H1 (cell line): Measurements from ENCODE around the gene FOXRED1. TPM values are rescaled to one million over a fixed set of nuclear protein-coding genes. Genes with fewer than 3 reads are reported as not detected.
"Not testable (repeated sequence)": the region's sequence is repeated elsewhere in the genome, so short reads cannot be mapped to it uniquely, and the experiment has no call there.

Experiments used
- CTCF ChIA-PET: fragments of 300-600 bp; sonication (Branson Sonifier 250); formaldehyde crosslinking; loops from one replicate; lab custom pipeline; 2021; ENCODE audit not compliant: partially characterized antibody; lab: Charles Lee
- POLR2A ChIA-PET: fragments of 300-600 bp; sonication (Branson Sonifier 250); formaldehyde crosslinking; loops from one replicate; lab custom pipeline; 2021; ENCODE audit warnings: inconsistent platforms; ENCODE audit not compliant: partially characterized antibody; lab: Charles Lee
- DNase-seq, 2 experiments: peaks; one replicate each; pipeline versions ENCODE4 v3.0.0 to v3.0.0-alpha.2; 2010 to 2022; ENCODE audit warnings: low spot score in 2 of 2, low read depth in 1 of 2, mixed read lengths in 1 of 2
- FAIRE-seq: peaks from 2 replicates; lab custom pipeline; 2011; peaks lifted over from hg19 to GRCh38; lab: Jason Lieb, UNC
- H2AFZ ChIP-seq: 2 replicates; pipeline ENCODE4 v1.8.1; 2012; ENCODE audit warnings: low read length, inconsistent platforms
- H2AK5ac ChIP-seq: 2 replicates; pipeline ENCODE4 v1.6.1; 2013; ENCODE audit warnings: low read depth, low read length
- H2BK120ac ChIP-seq: replicated peaks from 2 replicates; pipeline ENCODE3; 2013; ENCODE audit warnings: low read depth, low read length, inconsistent platforms
- H2BK12ac ChIP-seq: 2 replicates; pipeline ENCODE4 v1.6.1; 2013; ENCODE audit warnings: low read depth, low read length
- H2BK15ac ChIP-seq: 2 replicates; pipeline ENCODE4 v1.6.1; 2013; ENCODE audit warnings: low read length
- H2BK20ac ChIP-seq: 2 replicates; pipeline ENCODE4 v1.6.1; 2013; ENCODE audit warnings: low read length
- H2BK5ac ChIP-seq: 2 replicates; pipeline ENCODE4 v1.6.1; 2013; ENCODE audit warnings: low read depth, low read length
- H3K14ac ChIP-seq: 2 replicates; pipeline ENCODE4 v1.6.1; 2013; ENCODE audit warnings: inconsistent platforms; ENCODE audit not compliant: insufficient read length
- H3K18ac ChIP-seq: 2 replicates; pipeline ENCODE4 v1.6.1; 2013; ENCODE audit warnings: low read length; ENCODE audit errors: extremely low read depth
- H3K23ac ChIP-seq: 2 replicates; pipeline ENCODE4 v1.6.1; 2013; ENCODE audit warnings: inconsistent platforms; ENCODE audit not compliant: insufficient read length
- H3K23me2 ChIP-seq: 2 replicates; pipeline ENCODE4 v1.6.1; 2013; ENCODE audit warnings: low read depth, low read length
- H3K27ac ChIP-seq: 2 replicates; pipeline ENCODE4 v1.6.1; 2011; ENCODE audit warnings: low read depth, low read length, inconsistent platforms
- H3K27me3 ChIP-seq, 4 experiments: replicated peaks in 1 of 4; 1 replicate in 1 of 4; 2 replicates in 3 of 4; pipeline versions ENCODE4 v1.6.1 to v1.8.1; 2011 to 2013; ENCODE audit warnings: low read length in 3 of 4, mild to moderate bottlenecking in 3 of 4, inconsistent platforms in 2 of 4, mixed read lengths in 2 of 4, moderate library complexity in 1 of 4; ENCODE audit not compliant: control insufficient read depth in 3 of 4, insufficient read depth in 3 of 4; ENCODE audit errors: extremely low read depth in 1 of 4
- H3K36me3 ChIP-seq, 4 experiments: 2 replicates each; pipeline versions ENCODE4 v1.6.1 to v1.8.1; 2011 to 2013; ENCODE audit warnings: mild to moderate bottlenecking in 4 of 4, low read length in 3 of 4, moderate library complexity in 2 of 4, control low read depth in 1 of 4, inconsistent platforms in 1 of 4; ENCODE audit not compliant: insufficient read depth in 4 of 4, control insufficient read depth in 2 of 4
- H3K4ac ChIP-seq: replicated peaks from 2 replicates; pipeline ENCODE3; 2013; ENCODE audit warnings: low read length, low read depth, mixed read lengths, inconsistent platforms; ENCODE audit not compliant: insufficient read length
- H3K4me1 ChIP-seq, 4 experiments: replicated peaks in 1 of 4; 1 replicate in 1 of 4; 2 replicates in 3 of 4; pipeline versions ENCODE4 v1.6.1 to v1.8.1; 2011 to 2013; ENCODE audit warnings: low read length in 3 of 4, inconsistent platforms in 2 of 4, mixed read lengths in 1 of 4; ENCODE audit not compliant: insufficient read depth in 4 of 4, control insufficient read depth in 3 of 4
- H3K4me2 ChIP-seq, 2 experiments: 2 replicates each; pipeline versions ENCODE4 v1.6.1 to v1.8.1; 2011 to 2013; ENCODE audit warnings: low read depth in 2 of 2, low read length in 2 of 2, control low read depth in 1 of 2, inconsistent platforms in 1 of 2, mild to moderate bottlenecking in 1 of 2; ENCODE audit not compliant: insufficient read depth in 1 of 2
- H3K4me3 ChIP-seq, 4 experiments: fragments of 200-600, 300-600 bp in 1 of 4; sonication (generic), shearing (Covaris generic), sonication (Bioruptor Twin) in 1 of 4; 2 replicates each; pipeline versions ENCODE4 v1.5.1 to v1.8.1; 2011 to 2016; ENCODE audit warnings: low read length in 4 of 4, low read depth in 3 of 4, control low read depth in 2 of 4, inconsistent platforms in 2 of 4, mild to moderate bottlenecking in 2 of 4, mixed read lengths in 1 of 4, moderate library complexity in 1 of 4; ENCODE audit not compliant: insufficient read depth in 2 of 4; ENCODE audit errors: extremely low read depth in 1 of 4
- H3K56ac ChIP-seq: replicated peaks from 2 replicates; pipeline ENCODE3; 2013; ENCODE audit warnings: low read depth, mild to moderate bottlenecking, mixed read lengths, low read length, inconsistent platforms; ENCODE audit not compliant: insufficient read length
- H3K79me1 ChIP-seq: 2 replicates; pipeline ENCODE4 v1.6.1; 2013; ENCODE audit warnings: low read depth, low read length, control low read depth
- H3K79me2 ChIP-seq, 2 experiments: 2 replicates each; pipeline versions ENCODE4 v1.6.1 to v1.8.1; 2012 to 2013; ENCODE audit warnings: low read length in 2 of 2, mild to moderate bottlenecking in 2 of 2, inconsistent platforms in 1 of 2; ENCODE audit not compliant: insufficient read depth in 2 of 2, control insufficient read depth in 1 of 2
- H3K9ac ChIP-seq, 4 experiments: replicated peaks in 1 of 4; 1 replicate in 1 of 4; 2 replicates in 3 of 4; pipeline versions ENCODE4 v1.6.1 to v1.8.1; 2011 to 2013; ENCODE audit warnings: low read depth in 3 of 4, low read length in 3 of 4, control low read depth in 2 of 4, mild to moderate bottlenecking in 2 of 4, moderate library complexity in 2 of 4, inconsistent platforms in 1 of 4; ENCODE audit errors: extremely low read depth in 1 of 4
- H3K9me3 ChIP-seq, 2 experiments: 2 replicates each; pipeline versions ENCODE4 v1.6.1 to v1.8.1; 2012 to 2013; ENCODE audit warnings: mild to moderate bottlenecking in 2 of 2, moderate library complexity in 2 of 2, control low read depth in 1 of 2, inconsistent platforms in 1 of 2, low read depth in 1 of 2, low read length in 1 of 2, mixed read lengths in 1 of 2; ENCODE audit not compliant: insufficient read depth in 2 of 2
- H4K20me1 ChIP-seq, 2 experiments: replicated peaks in 1 of 2; 2 replicates each; pipeline versions ENCODE3 to v1.8.1; 2011 to 2013; ENCODE audit warnings: inconsistent platforms in 2 of 2, low read length in 2 of 2, mild to moderate bottlenecking in 1 of 2; ENCODE audit not compliant: insufficient read depth in 2 of 2, control insufficient read depth in 1 of 2
- H4K5ac ChIP-seq: 2 replicates; pipeline ENCODE4 v1.6.1; 2013; ENCODE audit warnings: low read length, low read depth, mixed read lengths, inconsistent platforms; ENCODE audit not compliant: insufficient read length
- H4K8ac ChIP-seq: 2 replicates; pipeline ENCODE4 v1.8.0; 2013; ENCODE audit warnings: mild to moderate bottlenecking, moderate library complexity, low read length, inconsistent platforms; ENCODE audit not compliant: insufficient read depth; ENCODE audit errors: extremely low read depth
- H4K91ac ChIP-seq: replicated peaks from 2 replicates; pipeline ENCODE3; 2013; ENCODE audit warnings: low read length, mixed read lengths, inconsistent platforms; ENCODE audit not compliant: insufficient read length
- HDAC2 ChIP-seq, 2 experiments: fragments of 300-600 bp in 1 of 2; sonication (generic) in 1 of 2; IDR thresholded peaks; 2 replicates each; pipeline ENCODE4 v1.6.1; 2011 to 2012; ENCODE audit warnings: low read depth in 2 of 2, low read length in 2 of 2, mild to moderate bottlenecking in 2 of 2, moderate library complexity in 2 of 2, borderline replicate concordance in 1 of 2, inconsistent platforms in 1 of 2
- WGBS, 2 experiments: shearing (Covaris generic) in 1 of 2; methylation state at CpG; one replicate each; pipeline versions ENCODE4 v1.1.6 to v1.1.7; 2013 to 2015; ENCODE audit warnings: low lambda C conversion rate in 2 of 2, mixed read lengths in 2 of 2, inconsistent platforms in 1 of 2, low coverage in 1 of 2, missing lambda C conversion rate in 1 of 2; ENCODE audit not compliant: insufficient replicate concordance in 2 of 2, insufficient coverage in 1 of 2, insufficient read length in 1 of 2; ENCODE audit errors: extremely low coverage in 1 of 2, missing lambda C conversion rate in 1 of 2; 5-methylcytosine and 5-hydroxymethylcytosine counted together
- polyA plus RNA-seq, 7 experiments: library from polyadenylated mRNA; depleted of rRNA in 3 of 7; stranded (reverse) in 5 of 7; unstranded in 2 of 7; fragments of >200 nt in 5 of 7; fragments of 200-250 nt in 2 of 7; gene quantifications; 1 replicate in 5 of 7; 2 replicates in 1 of 7; 4 replicates in 1 of 7; pipeline versions ENCODE4 v1.2.1 to v1.2.3, GENCODE V29; 2011 to 2013; ENCODE audit warnings: missing spikeins in 2 of 7, mixed read lengths in 2 of 7
- total RNA-seq: library from RNA; stranded (reverse); fragmentation: NEBNext Ultra II Directional; extraction: Animal tissue kit (Norgen Biotek cat#: 25700); gene quantifications from 2 replicates; pipeline ENCODE4 v1.2.1, GENCODE V29; 2021

Gene FOXRED1
- total and polyA plus RNA-seq, 2 of the 8 experiments (the other 6 are each of a cell fraction or from before 2014, with no cell fraction given): 48.8 to 99.4 TPM

- no peak for TF ChIP-seq HDAC2 (IDR thresholded peaks at IDR 0.05; ENCODE audit: borderline replicate concordance in 1 of 2, low read depth in 2 of 2, low read length in 2 of 2)
These were observed 39.3 kb downstream of the FOXRED1 start (continued) for GRCh38 chr11:126308271-126308671.

- not testable (repeated sequence) for DNase-seq
- CTCF ChIA-PET: interaction anchor here (0.9 to 4.8 kb wide), 10 partner anchors 8 to 171 kb away, joined by 3 to 24 read pairs (median 6); no protein-coding TSS in a partner anchor
These were observed 39.8 kb downstream of the FOXRED1 start for GRCh38 chr11:126308771-126309170.

More at GRCh38 chr11:126308771-126309170, 39.8 kb downstream of the FOXRED1 start:
- H4K5ac ChIP-seq, H3K4me2 ChIP-seq, POLR2A ChIA-PET, H3K18ac ChIP-seq, H2BK20ac ChIP-seq, H3K9ac ChIP-seq, H3K27ac ChIP-seq, H3K79me2 ChIP-seq, H2AK5ac ChIP-seq, H3K4me3 ChIP-seq, H3K23ac ChIP-seq, H3K4me1 ChIP-seq, H2BK15ac ChIP-seq, H2BK120ac ChIP-seq, H3K36me3 ChIP-seq, H3K23me2 ChIP-seq, H3K14ac ChIP-seq, H4K91ac ChIP-seq, H3K4ac ChIP-seq, H2AFZ ChIP-seq, FAIRE-seq, H3K56ac ChIP-seq, H2BK5ac ChIP-seq, H3K9me3 ChIP-seq, H4K8ac ChIP-seq, H3K79me1 ChIP-seq, H4K20me1 ChIP-seq, H2BK12ac ChIP-seq, H3K27me3 ChIP-seq: not testable (repeated sequence)
- 95% methylated on average over 4 of the region's 4 CpGs; no CpG with 5 or more reads in 1 of the 2 experiments for WGBS, 2 experiments
